ENCODE measurements around the gene ROR1. TPM values are rescaled to one million over a fixed set of nuclear protein-coding genes. Genes with fewer than 3 reads are reported as not detected.
A peak's percentile ranks its signal among the peaks of the same experiment; 100 is the strongest.

Gene ROR1
- total and polyA plus RNA-seq, 5 donors from 2014 or later = not detected

DNA sequence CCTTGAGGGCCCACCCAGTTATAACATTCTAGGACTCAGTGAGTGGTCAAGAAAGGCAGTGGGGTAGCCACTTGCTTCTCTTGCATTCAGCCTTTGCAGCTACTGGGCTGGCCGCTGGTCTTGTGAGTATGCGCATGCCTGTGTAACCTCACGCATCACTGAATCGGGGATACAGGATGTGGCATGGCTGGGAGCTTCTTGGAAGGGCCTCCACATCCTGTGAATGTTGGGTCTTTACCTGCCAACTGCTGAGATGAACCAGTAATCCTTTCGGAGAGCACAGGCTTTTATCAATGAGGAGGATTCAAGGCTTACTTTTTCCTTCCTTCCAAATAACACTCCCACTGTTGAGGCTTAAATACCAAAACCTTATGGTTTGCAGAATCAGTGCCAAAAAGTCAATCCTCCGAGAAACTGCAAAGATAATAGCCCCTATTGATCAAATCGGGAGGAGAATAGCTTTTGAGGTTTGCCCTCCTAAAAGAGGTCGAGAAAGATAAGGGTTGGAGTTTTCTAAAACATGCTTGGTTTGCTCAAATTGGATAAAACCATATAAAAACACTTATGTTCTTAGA lies 230.7 kb downstream of the ROR1 start:
- H3K27ac Mint-ChIP-seq = no peak overlapping the region
- H3K4me3 Mint-ChIP-seq = no peak overlapping the region
- H3K9me3 Mint-ChIP-seq = no peaks in the 10 kb centered on the region
- no peaks in the 10 kb centered on the region for H3K4me1 Mint-ChIP-seq
- no peak for DNase-seq
- H3K4me3 ChIP-seq (ENCODE audit: low read depth, low read length) = no peak overlapping the region
- no peak overlapping the region for H3K27ac ChIP-seq (ENCODE audit: insufficient read depth, low read length, poor library complexity, severe bottlenecking)
- no peak for ATAC-seq (ENCODE audit: low read depth in 2 of 2)
- no peaks in the 10 kb centered on the region for H3K9me3 ChIP-seq (ENCODE audit: control insufficient read depth in 2 of 2, low read length in 2 of 2)
- no peaks in the 10 kb centered on the region for H3K27me3 Mint-ChIP-seq
- H3K4me1 ChIP-seq (ENCODE audit: control insufficient read depth, insufficient read depth, low read length, poor library complexity, severe bottlenecking) = no peaks in the 10 kb centered on the region
- no peaks in the 10 kb centered on the region for H3K36me3 Mint-ChIP-seq
- no peaks in the 10 kb centered on the region for H3K36me3 ChIP-seq (ENCODE audit: control insufficient read depth, insufficient read depth, low read length)
- H3K27me3 ChIP-seq (ENCODE audit: control insufficient read depth, insufficient read depth, low read length) = no peaks in the 10 kb centered on the region

DNA sequence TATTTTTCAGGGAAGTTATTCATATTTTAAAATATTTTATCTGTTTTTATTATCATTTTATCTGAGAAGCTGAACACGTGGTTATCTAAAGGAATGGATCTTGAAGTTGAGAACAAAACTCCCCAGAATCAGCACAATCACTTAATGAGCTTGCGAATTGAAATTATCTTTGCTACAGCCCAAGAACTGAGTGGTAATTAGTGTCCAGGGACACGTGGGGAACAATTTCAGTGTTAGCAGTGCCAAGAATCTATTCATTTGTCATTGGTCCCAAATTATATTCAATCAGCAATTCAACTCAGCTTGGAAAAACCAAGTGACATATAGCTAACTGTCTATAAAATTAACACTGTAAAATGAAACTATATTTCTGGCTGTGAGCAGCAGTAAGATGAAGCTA lies 232.0 kb downstream of the ROR1 start:
- no peak for ATAC-seq (ENCODE audit: low read depth in 2 of 2)
- no peaks in the 10 kb centered on the region for H3K4me1 ChIP-seq (ENCODE audit: control insufficient read depth, insufficient read depth, low read length, poor library complexity, severe bottlenecking)
- H3K27me3 Mint-ChIP-seq = no peaks in the 10 kb centered on the region
- no peak for DNase-seq
- no peak overlapping the region for H3K27ac Mint-ChIP-seq
- H3K9me3 Mint-ChIP-seq = peaks cover 0 to 2% (median 0%) of the 10 kb centered on the region in 7 donors
- no peak overlapping the region for H3K4me3 ChIP-seq (ENCODE audit: low read depth, low read length)
- no peak overlapping the region for H3K27ac ChIP-seq (ENCODE audit: insufficient read depth, low read length, poor library complexity, severe bottlenecking)
- H3K36me3 ChIP-seq (ENCODE audit: control insufficient read depth, insufficient read depth, low read length) = no peaks in the 10 kb centered on the region
- no peaks in the 10 kb centered on the region for H3K27me3 ChIP-seq (ENCODE audit: control insufficient read depth, insufficient read depth, low read length)
- H3K36me3 Mint-ChIP-seq = no peaks in the 10 kb centered on the region
- no peak overlapping the region for H3K4me3 Mint-ChIP-seq
- H3K9me3 ChIP-seq (ENCODE audit: control insufficient read depth in 2 of 2, low read length in 2 of 2) = no peaks in the 10 kb centered on the region
- H3K4me1 Mint-ChIP-seq = no peaks in the 10 kb centered on the region

DNA sequence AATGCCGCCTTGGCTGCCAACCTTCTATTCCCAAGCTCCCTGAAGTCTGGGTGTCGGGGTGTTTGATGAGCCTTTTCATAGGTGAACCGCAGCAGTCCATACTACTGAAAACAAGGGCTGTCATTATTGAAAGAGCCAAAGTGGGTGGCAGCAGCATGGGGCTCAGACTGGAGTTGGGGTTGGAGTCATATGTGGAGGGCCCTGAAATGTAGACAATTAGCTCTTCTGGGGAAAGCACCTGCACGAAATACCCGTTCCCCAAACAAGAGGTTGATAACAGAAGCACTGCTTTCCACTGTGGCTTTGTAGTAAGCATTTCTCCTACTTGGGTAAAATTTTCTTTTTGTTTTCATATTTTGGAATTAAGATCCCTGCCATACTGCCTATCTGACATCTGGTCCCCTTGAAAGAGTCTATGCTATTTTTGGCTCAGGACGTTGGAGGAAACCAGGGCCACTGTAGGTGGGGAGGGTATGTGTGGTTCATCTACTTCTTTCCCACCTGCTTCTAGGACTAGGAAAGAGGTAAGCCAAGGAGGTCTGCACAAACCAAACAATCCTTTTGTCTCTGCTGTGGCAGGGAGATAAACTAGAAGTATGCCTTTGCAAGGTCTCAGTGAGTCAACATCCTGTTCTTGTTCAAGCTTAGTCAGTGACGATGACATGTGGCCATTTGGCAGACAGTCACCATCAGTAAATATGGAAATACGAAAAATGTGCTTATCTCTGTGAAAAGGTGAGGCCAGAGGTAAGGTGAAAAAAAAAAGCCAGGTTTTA lies 232.6 kb downstream of the ROR1 start:
- Histone ChIP-seq H3K4me3 (ENCODE audit: low read depth, low read length) (no peak overlapping the region), H3K27ac (ENCODE audit: insufficient read depth, low read length, poor library complexity, severe bottlenecking) (no peak overlapping the region), H3K36me3 (ENCODE audit: control insufficient read depth, insufficient read depth, low read length) (no peaks in the 10 kb centered on the region), H3K27me3 (ENCODE audit: control insufficient read depth, insufficient read depth, low read length) (no peaks in the 10 kb centered on the region), H3K4me1 (ENCODE audit: control insufficient read depth, insufficient read depth, low read length, poor library complexity, severe bottlenecking) (no peaks in the 10 kb centered on the region), H3K9me3 (ENCODE audit: control insufficient read depth in 2 of 2, low read length in 2 of 2) (no peaks in the 10 kb centered on the region)
- Mint-ChIP-seq H3K4me1 (no peaks in the 10 kb centered on the region), H3K4me3 (no peak overlapping the region), H3K27me3 (no peaks in the 10 kb centered on the region), H3K36me3 (no peaks in the 10 kb centered on the region), H3K27ac (no peak overlapping the region), H3K9me3 (peaks cover 0 to 2% (median 0%) of the 10 kb centered on the region in 7 donors)
- DNase-seq = peak in 1 of 3 donors; percentile 23
- ATAC-seq (ENCODE audit: low read depth in 2 of 2) = peak in 1 of 2 donors; percentile 48

DNA sequence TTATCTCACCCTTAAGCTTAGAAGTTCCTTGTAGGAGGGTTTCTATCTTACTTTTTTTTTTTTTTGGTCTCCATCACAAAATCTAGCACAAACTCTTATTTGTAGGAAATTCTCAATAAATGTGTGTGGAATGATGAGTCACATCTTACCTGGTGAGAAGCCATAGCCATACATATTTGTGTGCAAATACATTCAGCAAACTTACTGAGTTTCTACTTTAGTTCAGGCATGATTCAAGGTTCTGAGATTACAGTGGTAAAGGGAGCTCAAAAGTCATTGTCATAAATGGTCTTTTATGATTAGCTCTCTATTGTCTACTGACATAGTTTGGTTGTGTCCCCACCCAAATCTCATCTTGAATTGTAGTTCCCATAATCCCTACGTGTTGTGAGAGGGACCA lies 236.5 kb downstream of the ROR1 start:
- H3K27me3 ChIP-seq (ENCODE audit: control insufficient read depth, insufficient read depth, low read length) = no peaks in the 10 kb centered on the region
- no peak for DNase-seq
- no peak for ATAC-seq (ENCODE audit: low read depth in 2 of 2)

DNA sequence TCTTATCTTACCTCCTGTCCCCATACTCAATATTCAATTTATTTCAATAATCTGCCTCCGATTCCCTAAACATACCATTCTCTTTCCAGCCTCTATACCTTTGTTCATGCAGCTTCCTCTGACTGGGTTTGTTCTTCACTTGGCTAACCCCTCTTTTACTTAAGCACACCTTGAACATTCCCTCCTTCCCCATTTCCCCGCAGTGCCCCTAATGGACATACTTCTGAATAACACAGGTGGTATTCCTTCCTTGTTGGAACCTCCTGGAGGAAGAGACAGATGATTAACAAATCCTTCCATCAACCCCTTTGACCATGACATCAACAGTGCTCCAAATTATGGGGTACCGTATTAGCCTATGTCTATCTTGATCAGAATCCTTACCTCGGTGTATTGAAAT lies 239.6 kb downstream of the ROR1 start:
- H3K36me3 ChIP-seq (ENCODE audit: control insufficient read depth, insufficient read depth, low read length) = no peaks in the 10 kb centered on the region
- Mint-ChIP-seq H3K4me3 (no peak overlapping the region), H3K36me3 (no peaks in the 10 kb centered on the region), H3K9me3 (peaks cover 0 to 2% (median 0%) of the 10 kb centered on the region in 7 donors), H3K27me3 (no peaks in the 10 kb centered on the region), H3K27ac (no peak overlapping the region), H3K4me1 (peaks cover 0 to 5% (median 4%) of the 10 kb centered on the region in 4 donors)
- ATAC-seq (ENCODE audit: low read depth in 2 of 2) (no peak), DNase-seq (no peak)
- no peak overlapping the region for H3K4me3 ChIP-seq (ENCODE audit: low read depth, low read length)
- H3K9me3 ChIP-seq (ENCODE audit: control insufficient read depth in 2 of 2, low read length in 2 of 2) = no peaks in the 10 kb centered on the region
- H3K27me3 ChIP-seq (ENCODE audit: control insufficient read depth, insufficient read depth, low read length) = no peaks in the 10 kb centered on the region
- no peak overlapping the region for H3K27ac ChIP-seq (ENCODE audit: insufficient read depth, low read length, poor library complexity, severe bottlenecking)
- H3K4me1 ChIP-seq (ENCODE audit: control insufficient read depth, insufficient read depth, low read length, poor library complexity, severe bottlenecking) = no peaks in the 10 kb centered on the region

More for the DNA sequence above, 236.5 kb downstream of the ROR1 start:
- H3K27me3 Mint-ChIP-seq = no peaks in the 10 kb centered on the region
- peaks cover 0 to 2% (median 0%) of the 10 kb centered on the region in 7 donors for H3K9me3 Mint-ChIP-seq
- Histone ChIP-seq H3K27ac (ENCODE audit: insufficient read depth, low read length, poor library complexity, severe bottlenecking) (no peak overlapping the region), H3K36me3 (ENCODE audit: control insufficient read depth, insufficient read depth, low read length) (no peaks in the 10 kb centered on the region), H3K4me3 (ENCODE audit: low read depth, low read length) (no peak overlapping the region), H3K9me3 (ENCODE audit: control insufficient read depth in 2 of 2, low read length in 2 of 2) (no peaks in the 10 kb centered on the region), H3K4me1 (ENCODE audit: control insufficient read depth, insufficient read depth, low read length, poor library complexity, severe bottlenecking) (no peaks in the 10 kb centered on the region)
- no peaks in the 10 kb centered on the region for H3K4me1 Mint-ChIP-seq
- H3K4me3 Mint-ChIP-seq = no peak overlapping the region
- no peaks in the 10 kb centered on the region for H3K36me3 Mint-ChIP-seq
- H3K27ac Mint-ChIP-seq = no peak overlapping the region

DNA sequence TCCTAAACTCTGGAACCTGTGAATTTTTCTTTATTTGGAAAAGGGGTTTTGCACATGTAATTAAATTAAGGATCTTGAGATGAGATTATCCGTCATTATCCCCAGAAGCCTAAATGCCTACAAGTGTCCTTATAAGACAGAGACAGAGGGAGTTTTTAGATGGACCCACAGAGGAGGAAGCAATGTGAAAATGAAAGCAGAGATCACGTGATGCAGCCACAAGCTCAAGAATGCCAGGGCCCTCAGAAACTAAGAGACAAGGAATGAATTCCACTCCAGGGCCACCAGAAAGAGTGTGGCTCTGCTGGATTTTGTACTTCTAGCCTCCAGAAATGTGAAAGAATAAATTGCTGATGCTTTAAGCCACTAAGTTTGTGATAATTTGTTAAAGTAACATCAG lies 246.0 kb downstream of the ROR1 start:
- no peaks in the 10 kb centered on the region for H3K27me3 ChIP-seq (ENCODE audit: control insufficient read depth, insufficient read depth, low read length)
- H3K4me1 ChIP-seq (ENCODE audit: control insufficient read depth, insufficient read depth, low read length, poor library complexity, severe bottlenecking) = peaks cover 4% of the 10 kb centered on the region
- peaks cover 0 to 13% (median 10%) of the 10 kb centered on the region in 4 donors for H3K4me1 Mint-ChIP-seq
- peak overlapping the region in 1 of 3 donors; percentile 51 for H3K27ac Mint-ChIP-seq
- H3K9me3 ChIP-seq (ENCODE audit: control insufficient read depth in 2 of 2, low read length in 2 of 2) = no peaks in the 10 kb centered on the region
- H3K27me3 Mint-ChIP-seq = no peaks in the 10 kb centered on the region
- H3K36me3 Mint-ChIP-seq = no peaks in the 10 kb centered on the region
- H3K27ac ChIP-seq (ENCODE audit: insufficient read depth, low read length, poor library complexity, severe bottlenecking) = no peak overlapping the region
- no peaks in the 10 kb centered on the region for H3K36me3 ChIP-seq (ENCODE audit: control insufficient read depth, insufficient read depth, low read length)
- no peak overlapping the region for H3K4me3 Mint-ChIP-seq
- H3K9me3 Mint-ChIP-seq = peaks cover 0 to 2% (median 0%) of the 10 kb centered on the region in 7 donors
- DNase-seq (peak in 2 of 3 donors; percentile 1 to 56), ATAC-seq (ENCODE audit: low read depth in 2 of 2) (no peak)
- no peak overlapping the region for H3K4me3 ChIP-seq (ENCODE audit: low read depth, low read length)

DNA sequence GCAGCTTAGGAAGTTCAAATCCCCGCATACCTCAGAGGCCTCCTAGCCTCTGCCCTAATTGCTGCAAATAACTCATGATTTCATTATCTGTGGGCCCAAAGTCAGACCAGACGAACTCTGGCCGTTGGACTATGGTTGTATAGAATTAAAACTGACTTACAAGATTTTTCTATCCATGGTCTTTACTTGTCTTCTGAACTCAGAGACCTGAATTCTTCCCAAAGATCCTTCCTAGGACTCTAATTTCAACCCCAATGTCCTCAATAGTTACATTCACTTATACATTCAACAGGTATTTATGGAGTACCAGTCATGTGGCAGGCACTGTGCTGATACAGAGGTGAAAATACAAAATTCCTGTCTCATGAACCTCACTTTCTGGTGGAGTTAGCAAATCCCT lies 247.2 kb downstream of the ROR1 start:
- ATAC-seq (ENCODE audit: low read depth in 2 of 2) = no peak
- no peak overlapping the region for H3K27ac ChIP-seq (ENCODE audit: insufficient read depth, low read length, poor library complexity, severe bottlenecking)
- H3K27me3 ChIP-seq (ENCODE audit: control insufficient read depth, insufficient read depth, low read length) = no peaks in the 10 kb centered on the region
- Mint-ChIP-seq H3K9me3 (peaks cover 0 to 2% (median 0%) of the 10 kb centered on the region in 7 donors), H3K27ac (no peak overlapping the region), H3K27me3 (no peaks in the 10 kb centered on the region), H3K4me3 (peak overlapping the region in 1 of 4 donors; percentile 12), H3K36me3 (no peaks in the 10 kb centered on the region), H3K4me1 (peaks cover 0 to 13% (median 10%) of the 10 kb centered on the region in 4 donors)
- DNase-seq = no peak
- H3K36me3 ChIP-seq (ENCODE audit: control insufficient read depth, insufficient read depth, low read length) = no peaks in the 10 kb centered on the region
- H3K4me3 ChIP-seq (ENCODE audit: low read depth, low read length) = no peak overlapping the region
- no peaks in the 10 kb centered on the region for H3K9me3 ChIP-seq (ENCODE audit: control insufficient read depth in 2 of 2, low read length in 2 of 2)
- peaks cover 4% of the 10 kb centered on the region for H3K4me1 ChIP-seq (ENCODE audit: control insufficient read depth, insufficient read depth, low read length, poor library complexity, severe bottlenecking)

DNA sequence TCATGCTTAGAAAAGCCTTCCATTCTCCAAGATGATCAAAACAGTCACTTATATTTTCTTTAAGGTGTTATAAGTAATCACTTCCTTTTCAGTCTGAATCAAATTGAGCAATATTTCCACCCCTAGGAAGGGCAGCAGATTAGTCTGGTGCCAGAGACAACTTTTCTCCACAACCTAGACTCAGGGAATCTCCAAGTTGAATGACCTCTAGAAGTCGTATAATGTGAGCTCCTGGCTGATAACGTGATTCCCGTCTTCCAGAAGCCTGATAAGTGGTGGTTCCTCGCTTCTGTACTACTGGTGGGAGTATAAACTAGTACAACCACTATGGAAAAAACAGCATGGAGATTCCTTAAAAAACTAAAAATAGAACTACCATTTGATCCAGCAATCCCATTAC lies 251.2 kb downstream of the ROR1 start:
- Histone ChIP-seq H3K36me3 (ENCODE audit: control insufficient read depth, insufficient read depth, low read length) (no peaks in the 10 kb centered on the region), H3K27ac (ENCODE audit: insufficient read depth, low read length, poor library complexity, severe bottlenecking) (no peak overlapping the region), H3K4me1 (ENCODE audit: control insufficient read depth, insufficient read depth, low read length, poor library complexity, severe bottlenecking) (no peaks in the 10 kb centered on the region), H3K9me3 (ENCODE audit: control insufficient read depth in 2 of 2, low read length in 2 of 2) (no peaks in the 10 kb centered on the region), H3K4me3 (ENCODE audit: low read depth, low read length) (no peak overlapping the region), H3K27me3 (ENCODE audit: control insufficient read depth, insufficient read depth, low read length) (no peaks in the 10 kb centered on the region)
- Mint-ChIP-seq H3K27me3 (no peaks in the 10 kb centered on the region), H3K36me3 (no peaks in the 10 kb centered on the region), H3K4me1 (peaks cover 0 to 1% (median under 1%) of the 10 kb centered on the region in 4 donors), H3K4me3 (no peak overlapping the region), H3K9me3 (peaks cover 0 to 2% (median 0%) of the 10 kb centered on the region in 7 donors), H3K27ac (no peak overlapping the region)
- DNase-seq = no peak
- no peak for ATAC-seq (ENCODE audit: low read depth in 2 of 2)

Data from CD4-positive, CD25-positive, alpha-beta regulatory T cell (primary cell).